Fibroblast of mammary gland (primary cell): ENCODE results near the gene RECQL5.

Experiments
- DNase-seq: peaks from one replicate; pipeline ENCODE4 v3.0.0-alpha.2; 2010; ENCODE audit warnings: low read depth
- H3K4me3 ChIP-seq: 2 replicates; pipeline ENCODE4 v1.5.1; 2011; ENCODE audit warnings: low read depth, mild to moderate bottlenecking, low read length, moderate library complexity; ENCODE audit not compliant: control insufficient read depth
- CTCF ChIP-seq: conservative IDR thresholded peaks from 2 replicates; pipeline ENCODE4 v1.5.1; 2011; ENCODE audit warnings: low read depth, low read length, inconsistent platforms; ENCODE audit not compliant: control insufficient read depth, insufficient read depth

The RECQL5 gene

GRCh38 chr17:75592348-75593020 is 74.5 kb downstream of the RECQL5 start:
- DNase-seq, result no peak
- no peak overlapping the region for H3K4me3 ChIP-seq
- no peak for TF ChIP-seq CTCF

- no peak for TF ChIP-seq CTCF
- no peak overlapping the region for H3K4me3 ChIP-seq
- no peak for DNase-seq
Observed at GRCh38 chr17:75591722-75592302, 75.1 kb downstream of the RECQL5 start.

GRCh38 chr17:75590849-75591721 is 75.9 kb downstream of the RECQL5 start:
- no peak for DNase-seq
- TF ChIP-seq CTCF, result no peak
- no peak overlapping the region for H3K4me3 ChIP-seq

GRCh38 chr17:75590314-75590761 is 76.6 kb downstream of the RECQL5 start:
- no peak for TF ChIP-seq CTCF
- DNase-seq, result no peak
- no peak overlapping the region for H3K4me3 ChIP-seq

- no peak for DNase-seq
- TF ChIP-seq CTCF, result no peak
- H3K4me3 ChIP-seq, result no peak overlapping the region
Observed at GRCh38 chr17:75589919-75590303, 77.0 kb downstream of the RECQL5 start.

GRCh38 chr17:75589012-75589918 is 77.7 kb downstream of the RECQL5 start:
- H3K4me3 ChIP-seq, result peak overlapping the region; percentile 41
- DNase-seq, result peak; percentile 56
- peak; percentile 4 for TF ChIP-seq CTCF
